Measurements from ENCODE around the gene ZDHHC24.
A peak's percentile ranks its signal among the peaks of the same experiment; 100 is the strongest.
"Not testable (repeated sequence)": the region's sequence is repeated elsewhere in the genome, so short reads cannot be mapped to it uniquely, and the experiment has no call there.

ZDHHC24 gene

GRCh38 chr11:66546368-66546965 is 619 bp upstream of the ZDHHC24 start, which contains the start of gene ACTN3:
Gene ACTN3, plus strand, starts transcription at chr11:66546903. Its CDS starts 35 bp downstream, at chr11:66546938.
- TF ChIP-seq CTCF (conservative IDR thresholded peaks at IDR 0.05; ENCODE audit: low read depth, low read length): no peak
- peak within 1 kb of the TSS; percentile 62 for H3K4me3 ChIP-seq (ENCODE audit: low read length)
- DNase-seq (ENCODE audit: low read depth): no peak

- H3K4me3 ChIP-seq (ENCODE audit: low read length): peak overlapping the region; percentile 62
- DNase-seq (ENCODE audit: low read depth): not testable (repeated sequence)
Observed at GRCh38 chr11:66544952-66545351, 896 bp downstream of the ZDHHC24 start.

GRCh38 chr11:66543263-66544107 is 2.4 kb downstream of the ZDHHC24 start:
- peak overlapping the region; percentile 7 for H3K4me3 ChIP-seq (ENCODE audit: low read length)
- DNase-seq (ENCODE audit: low read depth): peak; percentile 13
- TF ChIP-seq CTCF (conservative IDR thresholded peaks at IDR 0.05; ENCODE audit: low read depth, low read length): peak; percentile 73

- no peak for TF ChIP-seq CTCF (conservative IDR thresholded peaks at IDR 0.05; ENCODE audit: low read depth, low read length)
- H3K4me3 ChIP-seq (ENCODE audit: low read length): no peak overlapping the region
- DNase-seq (ENCODE audit: low read depth): no peak
Observed at GRCh38 chr11:66542362-66542761, 3.5 kb downstream of the ZDHHC24 start.

GRCh38 chr11:66541892-66542291 is 4.0 kb downstream of the ZDHHC24 start:
- no peak for TF ChIP-seq CTCF (conservative IDR thresholded peaks at IDR 0.05; ENCODE audit: low read depth, low read length)
- H3K4me3 ChIP-seq (ENCODE audit: low read length): no peak overlapping the region
- no peak for DNase-seq (ENCODE audit: low read depth)

- not testable (repeated sequence) for DNase-seq (ENCODE audit: low read depth); H3K4me3 ChIP-seq (ENCODE audit: low read length)
Observed at GRCh38 chr11:66540598-66540997, 5.2 kb downstream of the ZDHHC24 start.

- TF ChIP-seq CTCF (conservative IDR thresholded peaks at IDR 0.05; ENCODE audit: low read depth, low read length): no peak
- H3K4me3 ChIP-seq (ENCODE audit: low read length): no peak overlapping the region
- DNase-seq (ENCODE audit: low read depth): no peak
Observed at GRCh38 chr11:66539870-66540213, 6.0 kb downstream of the ZDHHC24 start.

Data from retinal pigment epithelial cell (primary cell).